CD14-positive monocyte (primary cell): ENCODE data around the gene CHRNA4. TPM values are rescaled to one million over a fixed set of nuclear protein-coding genes. Genes with fewer than 3 reads are reported as not detected.

Source experiments
- DNase-seq, 3 donors: peaks; one replicate each; pipeline ENCODE4 v3.0.0-alpha.2; 2011 to 2022
- H2AFZ ChIP-seq: 2 replicates; pipeline ENCODE4 v1.6.0; 2012; ENCODE audit warnings: mild to moderate bottlenecking, low read depth, low read length, inconsistent platforms; ENCODE audit not compliant: insufficient read depth, poor library complexity, severe bottlenecking
- H3K27ac ChIP-seq, 2 donors: 1 replicate in 1 of 2; 2 replicates in 1 of 2; pipeline ENCODE4 v1.5.1; 2012 to 2013; ENCODE audit warnings: low read length in 2 of 2, control low read depth in 1 of 2, inconsistent platforms in 1 of 2, low read depth in 1 of 2, mild to moderate bottlenecking in 1 of 2
- H3K27me3 ChIP-seq, 2 donors: one replicate each; pipeline versions ENCODE4 v1.6.0 to v1.6.1; 2011 to 2013; ENCODE audit warnings: low read length in 2 of 2; ENCODE audit not compliant: control insufficient read depth in 2 of 2, insufficient read depth in 2 of 2
- H3K36me3 ChIP-seq, 2 donors: replicated peaks in 1 of 2; 1 replicate in 1 of 2; 2 replicates in 1 of 2; pipeline versions ENCODE4 v1.5.1 to v1.6.1; 2012 to 2013; ENCODE audit warnings: low read length in 2 of 2, control low read depth in 1 of 2, inconsistent platforms in 1 of 2, mild to moderate bottlenecking in 1 of 2; ENCODE audit not compliant: insufficient read depth in 2 of 2, control insufficient read depth in 1 of 2
- H3K4me1 ChIP-seq, 2 donors: 1 replicate in 1 of 2; 2 replicates in 1 of 2; pipeline versions ENCODE4 v1.5.1 to v1.6.1; 2012 to 2013; ENCODE audit warnings: low read length in 2 of 2, control low read depth in 1 of 2, inconsistent platforms in 1 of 2, mild to moderate bottlenecking in 1 of 2, moderate library complexity in 1 of 2; ENCODE audit not compliant: insufficient read depth in 2 of 2, control insufficient read depth in 1 of 2
- H3K4me2 ChIP-seq: replicated peaks from 2 replicates; pipeline ENCODE3; 2012; ENCODE audit warnings: low read length, moderate library complexity, mild to moderate bottlenecking; ENCODE audit not compliant: poor library complexity, severe bottlenecking; ENCODE audit errors: extremely low read depth
- H3K4me3 ChIP-seq, 3 experiments: fragments of 200-600 bp in 1 of 3; sonication (generic) in 1 of 3; replicated peaks in 1 of 3; 1 replicate in 2 of 3; 2 replicates in 1 of 3; pipeline ENCODE4 v1.5.1; 2011 to 2013; ENCODE audit warnings: low read length in 3 of 3, mild to moderate bottlenecking in 3 of 3, control low read depth in 2 of 3, low read depth in 2 of 3, inconsistent platforms in 1 of 3, moderate library complexity in 1 of 3
- H3K79me2 ChIP-seq: 2 replicates; pipeline ENCODE4 v1.6.0; 2012; ENCODE audit warnings: mild to moderate bottlenecking, control low read depth, inconsistent platforms, low read length, moderate library complexity; ENCODE audit not compliant: insufficient read depth
- H3K9ac ChIP-seq: 2 replicates; pipeline ENCODE4 v1.6.0; 2017; ENCODE audit warnings: low read length, mild to moderate bottlenecking; ENCODE audit not compliant: insufficient read depth, poor library complexity, severe bottlenecking
- H3K9me3 ChIP-seq, 2 donors: replicated peaks in 1 of 2; 1 replicate in 1 of 2; 2 replicates in 1 of 2; pipeline versions ENCODE4 v1.5.1 to v1.6.1; 2012 to 2013; ENCODE audit warnings: low read length in 2 of 2, control low read depth in 1 of 2; ENCODE audit not compliant: control insufficient read depth in 1 of 2, insufficient read depth in 1 of 2
- H4K20me1 ChIP-seq: 2 replicates; pipeline ENCODE4 v1.6.0; 2012; ENCODE audit warnings: mild to moderate bottlenecking, low read length, control low read depth, moderate library complexity; ENCODE audit not compliant: insufficient read depth
- H3K27ac Mint-ChIP-seq, 7 donors: one replicate each; pipeline ENCODE4 v1.8.0; 2020; ENCODE audit warnings: mild to moderate bottlenecking in 7 of 7, mixed read lengths in 7 of 7, moderate library complexity in 6 of 7, inconsistent platforms in 2 of 7
- H3K27me3 Mint-ChIP-seq, 3 donors: one replicate each; pipeline ENCODE4 v1.8.0; 2021 to 2022; ENCODE audit warnings: low read depth in 3 of 3, mild to moderate bottlenecking in 3 of 3, mixed read lengths in 3 of 3, moderate library complexity in 3 of 3, inconsistent platforms in 1 of 3
- H3K36me3 Mint-ChIP-seq, 2 donors: one replicate each; pipeline ENCODE4 v1.8.0; 2020; ENCODE audit warnings: mixed read lengths in 2 of 2, inconsistent platforms in 1 of 2, mild to moderate bottlenecking in 1 of 2
- H3K4me1 Mint-ChIP-seq: one replicate; pipeline ENCODE4 v1.8.0; 2020; ENCODE audit warnings: mild to moderate bottlenecking, mixed read lengths
- H3K4me3 Mint-ChIP-seq, 2 donors: one replicate each; pipeline ENCODE4 v1.8.0; 2020; ENCODE audit warnings: mild to moderate bottlenecking in 2 of 2, mixed read lengths in 2 of 2, moderate library complexity in 1 of 2
- H3K9me3 Mint-ChIP-seq, 7 donors: one replicate each; pipeline ENCODE4 v1.8.0; 2020 to 2022; ENCODE audit warnings: mixed read lengths in 7 of 7, mild to moderate bottlenecking in 6 of 7, moderate library complexity in 6 of 7, inconsistent platforms in 2 of 7
- WGBS: methylation state at CpG from one replicate; pipeline ENCODE4 v1.1.5; 2013; ENCODE audit warnings: missing lambda C conversion rate; ENCODE audit not compliant: insufficient coverage; 5-methylcytosine and 5-hydroxymethylcytosine counted together
- intact Hi-C, 2 donors: fragments of 100-400 bp; cut with micrococcal nuclease; formaldehyde crosslinking; loops; one replicate each; pipeline versions ENCODE4 v1.15.0 to v1.15.1; 2023
- polyA plus RNA-seq, 3 donors: library from polyadenylated mRNA; depleted of rRNA in 1 of 3; unstranded in 2 of 3; stranded (reverse) in 1 of 3; fragments of 300-500 nt in 2 of 3; fragments of >200 nt in 1 of 3; fragmentation: Illumina TruSeq in 2 of 3; gene quantifications; 1 replicate in 2 of 3; 2 replicates in 1 of 3; pipeline ENCODE4 v1.2.3, GENCODE V29; 2012 to 2021
- TF ChIP-seq, protein P1 (sequence below): fragments of 200-600 bp; IDR thresholded peaks from one replicate; pipeline ENCODE4 v1.8.0; 2022; ENCODE audit warnings: antibody characterized with exemption, mild to moderate bottlenecking

Gene CHRNA4
- polyA plus RNA-seq, 3 donors: not detected

DNA sequence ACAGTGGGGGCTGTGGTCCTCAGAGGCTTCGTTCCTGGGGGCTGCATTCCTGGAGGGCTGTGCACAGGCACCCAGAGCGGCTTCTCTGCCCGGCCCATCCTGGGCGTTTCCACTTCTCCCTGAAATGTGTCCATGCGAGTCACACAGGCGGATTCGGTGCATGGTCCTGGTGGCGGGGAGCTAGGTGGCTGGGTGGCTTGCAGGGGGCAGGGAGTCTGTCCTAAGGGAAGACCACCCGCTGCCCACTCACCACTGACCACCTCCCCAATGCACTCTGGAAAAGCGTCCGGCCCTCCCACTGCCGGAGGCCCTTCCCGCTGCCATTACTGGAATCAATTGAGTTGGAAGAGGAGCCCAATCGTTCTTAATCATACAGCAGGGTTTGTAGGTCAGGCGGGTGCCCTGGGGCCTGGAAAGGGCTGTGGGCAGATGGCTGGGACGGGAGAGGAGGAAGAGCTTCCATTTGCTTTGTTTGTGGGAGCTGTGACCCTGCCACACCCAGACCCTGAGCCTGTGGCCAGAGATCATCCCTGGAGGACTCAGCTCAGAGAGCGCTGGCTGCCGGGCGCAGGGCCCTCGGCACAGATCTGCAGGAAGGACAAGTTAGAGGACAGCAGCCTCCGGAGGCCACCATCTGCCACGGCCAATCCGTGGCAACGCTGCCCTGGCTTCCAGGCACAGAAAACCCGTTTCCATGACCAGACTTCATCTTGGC, 6.4 kb downstream of the CHRNA4 start:
- Mint-ChIP-seq H3K9me3 (peaks cover 5 to 23% (median 12%) of the 10 kb centered on the region in 7 donors), H3K4me3 (no peak overlapping the region), H3K36me3 (no peaks in the 10 kb centered on the region), H3K27me3 (peaks cover 3 to 11% (median 7%) of the 10 kb centered on the region in 3 donors), H3K4me1 (no peaks in the 10 kb centered on the region), H3K27ac (no peak overlapping the region)
- no peaks in the 10 kb centered on the region for H4K20me1 ChIP-seq
- no peak overlapping the region for H3K4me3 ChIP-seq
- no peaks in the 10 kb centered on the region for H3K4me1 ChIP-seq
- no peak for DNase-seq
- H2AFZ ChIP-seq: no peak overlapping the region
- TF ChIP-seq, protein P1, sequence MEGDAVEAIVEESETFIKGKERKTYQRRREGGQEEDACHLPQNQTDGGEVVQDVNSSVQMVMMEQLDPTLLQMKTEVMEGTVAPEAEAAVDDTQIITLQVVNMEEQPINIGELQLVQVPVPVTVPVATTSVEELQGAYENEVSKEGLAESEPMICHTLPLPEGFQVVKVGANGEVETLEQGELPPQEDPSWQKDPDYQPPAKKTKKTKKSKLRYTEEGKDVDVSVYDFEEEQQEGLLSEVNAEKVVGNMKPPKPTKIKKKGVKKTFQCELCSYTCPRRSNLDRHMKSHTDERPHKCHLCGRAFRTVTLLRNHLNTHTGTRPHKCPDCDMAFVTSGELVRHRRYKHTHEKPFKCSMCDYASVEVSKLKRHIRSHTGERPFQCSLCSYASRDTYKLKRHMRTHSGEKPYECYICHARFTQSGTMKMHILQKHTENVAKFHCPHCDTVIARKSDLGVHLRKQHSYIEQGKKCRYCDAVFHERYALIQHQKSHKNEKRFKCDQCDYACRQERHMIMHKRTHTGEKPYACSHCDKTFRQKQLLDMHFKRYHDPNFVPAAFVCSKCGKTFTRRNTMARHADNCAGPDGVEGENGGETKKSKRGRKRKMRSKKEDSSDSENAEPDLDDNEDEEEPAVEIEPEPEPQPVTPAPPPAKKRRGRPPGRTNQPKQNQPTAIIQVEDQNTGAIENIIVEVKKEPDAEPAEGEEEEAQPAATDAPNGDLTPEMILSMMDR: no peak
- peaks cover 0 to 2% of the 10 kb centered on the region in 2 donors for H3K27me3 ChIP-seq
- H3K9me3 ChIP-seq: peaks cover 9 to 19% of the 10 kb centered on the region in 2 donors
- no peaks in the 10 kb centered on the region for H3K79me2 ChIP-seq
- 90% methylated on average over 18 of the region's 25 CpGs for WGBS
- no peak overlapping the region for H3K4me2 ChIP-seq
- H3K27ac ChIP-seq: no peak overlapping the region
- intact Hi-C loops: no loop called here
- no peak overlapping the region for H3K9ac ChIP-seq
- no peaks in the 10 kb centered on the region for H3K36me3 ChIP-seq

DNA sequence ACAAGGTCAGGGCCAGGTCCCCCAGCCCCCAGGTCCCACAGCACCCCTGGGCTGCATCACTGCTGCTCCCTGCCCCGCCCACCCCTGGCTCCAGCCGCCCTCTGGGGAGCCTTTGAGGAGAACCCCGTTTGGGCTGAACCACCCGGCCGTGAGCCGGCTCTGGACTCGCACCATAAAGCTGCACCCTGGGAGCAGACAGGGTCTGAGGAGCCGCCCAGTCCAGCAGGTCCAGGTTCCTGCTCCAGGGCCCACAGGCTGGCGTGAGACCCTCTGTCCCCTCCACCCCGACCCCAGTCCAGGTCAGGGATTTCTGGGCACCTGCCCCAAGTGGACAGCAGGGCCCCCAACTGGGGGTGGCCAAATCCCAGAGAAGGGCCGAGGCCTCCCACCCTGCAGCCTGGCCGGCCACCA, 8.3 kb downstream of the CHRNA4 start:
- Mint-ChIP-seq H3K4me3 (no peak overlapping the region), H3K4me1 (no peaks in the 10 kb centered on the region), H3K36me3 (no peaks in the 10 kb centered on the region), H3K9me3 (peaks cover 5 to 23% (median 12%) of the 10 kb centered on the region in 7 donors), H3K27ac (no peak overlapping the region), H3K27me3 (peaks cover 0 to 3% (median 1%) of the 10 kb centered on the region in 3 donors)
- no peaks in the 10 kb centered on the region for H3K4me1 ChIP-seq
- no peak overlapping the region for H2AFZ ChIP-seq
- H3K79me2 ChIP-seq: no peaks in the 10 kb centered on the region
- H3K9me3 ChIP-seq: peaks cover 9 to 19% of the 10 kb centered on the region in 2 donors
- no peak overlapping the region for H3K4me3 ChIP-seq
- intact Hi-C loops: no loop called here
- no peak overlapping the region for H3K27ac ChIP-seq
- 58% methylated on average over 11 of the region's 12 CpGs for WGBS
- H3K36me3 ChIP-seq: no peaks in the 10 kb centered on the region
- no peaks in the 10 kb centered on the region for H3K27me3 ChIP-seq
- no peak for DNase-seq
- TF ChIP-seq, protein P1: no peak
- H3K9ac ChIP-seq: no peak overlapping the region
- no peaks in the 10 kb centered on the region for H4K20me1 ChIP-seq
- H3K4me2 ChIP-seq: no peak overlapping the region
